PC-9 (cell line): Measurements from ENCODE around the gene ERGIC1. TPM values are rescaled to one million over a fixed set of nuclear protein-coding genes. Genes with fewer than 3 reads are reported as not detected.

Experiments used
- BruUV-seq: library from RNA; stranded (reverse); fragments of 400-500 nt; replicated peaks from 2 replicates; lab custom pipeline; 2021; lab: Mats Ljungman, UMichigan
- CTCF ChIA-PET: fragments of 300-600 bp; sonication (Branson Sonifier 250); formaldehyde crosslinking; loops from one replicate; lab custom pipeline; 2022; ENCODE audit warnings: antibody characterized with exemption; lab: Charles Lee
- POLR2A ChIA-PET: fragments of 300-600 bp; sonication (Branson Sonifier 250); formaldehyde crosslinking; loops from one replicate; lab custom pipeline; 2022; ENCODE audit warnings: antibody characterized with exemption; ENCODE audit not compliant: unreplicated experiment; lab: Charles Lee
- DNase-seq, 2 experiments: peaks; one replicate each; pipeline versions ENCODE4 v3.0.0 to v3.0.0-alpha.2; 2015 to 2022; ENCODE audit warnings: mixed read lengths in 1 of 2
- H2AFZ ChIP-seq: fragments of 200-600 bp; sonication (generic); 2 replicates; pipeline ENCODE4 v1.8.1; 2017; ENCODE audit warnings: antibody characterized with exemption
- H3F3A ChIP-seq: fragments of 200-600 bp; sonication (generic); 2 replicates; pipeline ENCODE4 v1.8.1; 2017; ENCODE audit warnings: antibody characterized with exemption, mild to moderate bottlenecking, low read depth; ENCODE audit not compliant: insufficient read depth
- H3K27ac ChIP-seq: fragments of 200-600 bp; sonication (generic); 2 replicates; pipeline ENCODE4 v1.6.1; 2016; ENCODE audit warnings: mixed run types
- H3K27me3 ChIP-seq: fragments of 200-600 bp; sonication (generic); 2 replicates; pipeline ENCODE4 v1.6.1; 2016; ENCODE audit warnings: low read depth, mixed run types; ENCODE audit not compliant: insufficient read depth
- H3K36me3 ChIP-seq: fragments of 200-600 bp; sonication (generic); 2 replicates; pipeline ENCODE4 v1.6.1; 2016; ENCODE audit warnings: low read depth, mixed run types
- H3K4me1 ChIP-seq: fragments of 200-600 bp; sonication (generic); replicated peaks from 2 replicates; pipeline ENCODE4 v1.6.1; 2016; ENCODE audit warnings: mixed run types; ENCODE audit not compliant: insufficient read depth
- H3K4me2 ChIP-seq: fragments of 200-600 bp; sonication (generic); 2 replicates; pipeline ENCODE4 v1.6.1; 2017; ENCODE audit warnings: mixed run types
- H3K4me3 ChIP-seq: fragments of 200-600 bp; sonication (generic); 2 replicates; pipeline ENCODE4 v1.6.1; 2016; ENCODE audit warnings: mixed run types
- H3K79me2 ChIP-seq: fragments of 200-600 bp; sonication (generic); 2 replicates; pipeline ENCODE4 v1.6.1; 2017; ENCODE audit warnings: low read depth, mixed run types
- H3K9me2 ChIP-seq: fragments of 200-600 bp; sonication (generic); 2 replicates; pipeline ENCODE4 v1.8.1; 2017; ENCODE audit warnings: mild to moderate bottlenecking; ENCODE audit not compliant: insufficient read depth
- H3K9me3 ChIP-seq: fragments of 200-600 bp; sonication (generic); 2 replicates; pipeline ENCODE4 v1.8.1; 2016; ENCODE audit warnings: low read depth; ENCODE audit not compliant: insufficient read depth
- H4K20me1 ChIP-seq: fragments of 200-600 bp; sonication (generic); 2 replicates; pipeline ENCODE4 v1.8.1; 2017; ENCODE audit not compliant: insufficient read depth
- CTCF ChIP-seq: fragments of 200-600 bp; sonication (generic); conservative IDR thresholded peaks from 2 replicates; pipeline ENCODE4 v1.6.1; 2017; ENCODE audit warnings: mixed run types, antibody characterized with exemption, mild to moderate bottlenecking, moderate library complexity
- EZH2 ChIP-seq: fragments of 200-600 bp; sonication (generic); IDR thresholded peaks from 2 replicates; pipeline ENCODE4 v1.8.0; 2017; ENCODE audit warnings: antibody characterized with exemption, low read depth
- intact Hi-C: fragments of 100-400 bp; cut with micrococcal nuclease; formaldehyde crosslinking; loops from one replicate; pipeline ENCODE4 v1.10.0; 2022; ENCODE audit not compliant: unreplicated experiment
- total RNA-seq: library from RNA; stranded (reverse); gene quantifications from 2 replicates; pipeline ENCODE4 v1.2.3, GENCODE V29; 2021

The ERGIC1 gene
- total RNA-seq, 1 experiment from 2014 or later = 159 TPM

DNA sequence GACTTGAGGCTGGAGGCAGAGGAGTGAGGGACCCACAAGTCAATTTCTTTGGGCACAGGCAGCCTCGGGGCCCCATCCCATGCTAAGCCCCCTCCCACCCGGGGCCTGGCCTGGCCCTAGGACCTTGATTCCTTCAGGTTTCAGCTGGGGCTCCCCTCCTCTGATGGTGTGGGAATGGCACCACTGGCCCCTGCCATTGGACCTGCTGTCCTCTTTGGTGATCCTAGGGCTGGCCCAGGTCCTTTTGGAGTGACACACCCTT lies 10.5 kb downstream of the ERGIC1 start:
- DNase-seq = no peak
- Histone ChIP-seq H3K27ac (no peak overlapping the region), H3K36me3 (0 out of 2 replicates have a peak, but pooled peaks cover 5% of the 10 kb centered on the region), H3K9me3 (no peaks in the 10 kb centered on the region), H2AFZ (no peak overlapping the region), H3K9me2 (no peaks in the 10 kb centered on the region), H3K4me2 (no peak overlapping the region), H3K4me3 (no peak overlapping the region), H4K20me1 (0 out of 2 replicates have a peak, but pooled peaks cover 3% of the 10 kb centered on the region), H3F3A (0 out of 2 replicates have a peak, but pooled peaks cover 9% of the 10 kb centered on the region), H3K79me2 (peaks cover 43% of the 10 kb centered on the region), H3K4me1 (no peaks in the 10 kb centered on the region), H3K27me3 (no peaks in the 10 kb centered on the region)
- CTCF ChIA-PET = no interaction called here
- TF ChIP-seq CTCF = no peak
- TF ChIP-seq EZH2 = no peak
- no TSS peak for BruUV-seq
- intact Hi-C loops = no loop called here
- POLR2A ChIA-PET = no interaction called here

- no peak overlapping the region for H3K4me2 ChIP-seq
- H4K20me1 ChIP-seq = 0 out of 2 replicates have a peak, but pooled peaks cover 3% of the 10 kb centered on the region
- no peaks in the 10 kb centered on the region for H3K9me3 ChIP-seq
- H3K36me3 ChIP-seq = 0 out of 2 replicates have a peak, but pooled peaks cover 5% of the 10 kb centered on the region
- H3K9me2 ChIP-seq = no peaks in the 10 kb centered on the region
- BruUV-seq = no TSS peak
- no peak overlapping the region for H3K4me3 ChIP-seq
- no peaks in the 10 kb centered on the region for H3K4me1 ChIP-seq
- intact Hi-C loops = no loop called here
- no peaks in the 10 kb centered on the region for H3K27me3 ChIP-seq
- no peak for DNase-seq
- TF ChIP-seq EZH2 = no peak
- TF ChIP-seq CTCF = no peak
- 0 out of 2 replicates have a peak, but pooled peaks cover 9% of the 10 kb centered on the region for H3F3A ChIP-seq
- ChIA-PET POLR2A (no interaction called here), CTCF (no interaction called here)
- H3K79me2 ChIP-seq = peaks cover 47% of the 10 kb centered on the region
- H2AFZ ChIP-seq = no peak overlapping the region
- no peak overlapping the region for H3K27ac ChIP-seq
Measured at GRCh38 chr5:172845154-172845553, 11.1 kb downstream of the ERGIC1 start.

DNA sequence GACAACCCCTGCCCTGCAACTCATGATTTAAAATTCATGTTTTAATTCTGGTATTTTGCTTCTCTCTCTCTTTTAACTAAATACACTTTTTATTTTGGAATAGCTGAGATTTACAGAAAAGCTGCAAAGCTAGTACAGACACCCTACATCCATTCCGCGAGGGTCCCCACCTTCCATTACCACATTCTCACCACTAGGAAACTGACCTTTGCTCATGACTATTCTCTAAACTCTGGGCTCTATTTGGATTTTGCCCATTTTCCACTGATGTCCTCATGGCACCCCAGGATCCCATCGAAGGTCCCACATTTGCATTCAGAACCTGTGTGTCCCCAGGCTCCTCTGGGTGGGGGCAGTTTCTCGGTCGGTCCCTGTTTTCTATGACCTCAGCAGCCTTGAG lies 11.5 kb downstream of the ERGIC1 start:
- Histone ChIP-seq H3K4me2 (no peak overlapping the region), H3K4me3 (no peak overlapping the region), H3F3A (0 out of 2 replicates have a peak, but pooled peaks cover 9% of the 10 kb centered on the region), H2AFZ (no peak overlapping the region), H3K27me3 (no peaks in the 10 kb centered on the region), H3K27ac (no peak overlapping the region), H3K9me2 (no peaks in the 10 kb centered on the region), H3K4me1 (no peaks in the 10 kb centered on the region), H3K9me3 (no peaks in the 10 kb centered on the region), H3K36me3 (0 out of 2 replicates have a peak, but pooled peaks cover 5% of the 10 kb centered on the region), H4K20me1 (0 out of 2 replicates have a peak, but pooled peaks cover 3% of the 10 kb centered on the region), H3K79me2 (peaks cover 52% of the 10 kb centered on the region)
- intact Hi-C loops = no loop called here
- ChIA-PET CTCF (no interaction called here), POLR2A (no interaction called here)
- TF ChIP-seq EZH2 = no peak
- TF ChIP-seq CTCF = no peak
- BruUV-seq = no TSS peak
- no peak for DNase-seq
